WTC11 (cell line): ENCODE data around the gene CELSR3. TPM values are rescaled to one million over a fixed set of nuclear protein-coding genes. Genes with fewer than 3 reads are reported as not detected.

Source experiments
- ATF1 ChIP-seq: sonication (generic); formaldehyde crosslinking; IDR thresholded peaks from 2 replicates; pipeline ENCODE4 v1.8.1; 2023; ENCODE audit warnings: mild to moderate bottlenecking, moderate library complexity, missing genetic modification reagents
- CBFB ChIP-seq: sonication (generic); formaldehyde crosslinking; IDR thresholded peaks from 2 replicates; pipeline ENCODE4 v1.8.1; 2022; ENCODE audit warnings: mild to moderate bottlenecking, low read depth, missing genetic modification reagents
- FOXP1 ChIP-seq: sonication (generic); formaldehyde crosslinking; IDR thresholded peaks from 2 replicates; pipeline ENCODE4 v1.8.0; 2022; ENCODE audit warnings: missing genetic modification reagents, mild to moderate bottlenecking, moderate library complexity, borderline replicate concordance
- GABPB1 ChIP-seq: sonication (generic); formaldehyde crosslinking; IDR thresholded peaks from 2 replicates; pipeline ENCODE4 v1.8.1; 2023; ENCODE audit warnings: mild to moderate bottlenecking, missing genetic modification reagents
- HMGA2 ChIP-seq: fragments of 250-450 bp; sonication (Bioruptor Pico); IDR thresholded peaks from 2 replicates; pipeline ENCODE4 v1.4.0; 2021; ENCODE audit warnings: mild to moderate bottlenecking, moderate library complexity
- JUN ChIP-seq: sonication (generic); formaldehyde crosslinking; IDR thresholded peaks from 2 replicates; pipeline ENCODE4 v1.8.0; 2023; ENCODE audit warnings: mild to moderate bottlenecking, missing genetic modification reagents
- KAT7 ChIP-seq: sonication (generic); formaldehyde crosslinking; IDR thresholded peaks from 2 replicates; pipeline ENCODE4 v1.8.1; 2023; ENCODE audit warnings: missing genetic modification reagents, mild to moderate bottlenecking, borderline replicate concordance
- NR1H2 ChIP-seq: sonication (generic); formaldehyde crosslinking; IDR thresholded peaks from 2 replicates; pipeline ENCODE4 v1.9.0; 2021; ENCODE audit warnings: mild to moderate bottlenecking, moderate library complexity, missing genetic modification reagents
- NR2C2 ChIP-seq: sonication (generic); formaldehyde crosslinking; IDR thresholded peaks from 2 replicates; pipeline ENCODE4 v1.8.0; 2022; ENCODE audit warnings: mild to moderate bottlenecking, missing genetic modification reagents
- NR3C1 ChIP-seq: sonication (generic); formaldehyde crosslinking; conservative IDR thresholded peaks from 2 replicates; pipeline ENCODE4 v1.8.1; 2023; ENCODE audit warnings: low read depth, mild to moderate bottlenecking, missing genetic modification reagents
- RELA ChIP-seq: sonication (generic); formaldehyde crosslinking; IDR thresholded peaks from 2 replicates; pipeline ENCODE4 v1.8.1; 2022; ENCODE audit warnings: missing genetic modification reagents, mild to moderate bottlenecking, borderline replicate concordance
- SMAD4 ChIP-seq: sonication (generic); formaldehyde crosslinking; IDR thresholded peaks from 2 replicates; pipeline ENCODE4 v1.8.0; 2022; ENCODE audit warnings: mild to moderate bottlenecking, missing genetic modification reagents
- SOX15 ChIP-seq: fragments of 250-450 bp; sonication (Bioruptor Pico); IDR thresholded peaks from 2 replicates; pipeline ENCODE4 v1.9.0; 2021; ENCODE audit warnings: mild to moderate bottlenecking
- SP1 ChIP-seq: sonication (generic); formaldehyde crosslinking; conservative IDR thresholded peaks from 2 replicates; pipeline ENCODE4 v1.8.1; 2022; ENCODE audit warnings: missing genetic modification reagents
- TCF7 ChIP-seq: sonication (generic); formaldehyde crosslinking; IDR thresholded peaks from 2 replicates; pipeline ENCODE4 v1.8.0; 2022; ENCODE audit warnings: mild to moderate bottlenecking, low read depth, missing genetic modification reagents, moderate library complexity
- TP53 ChIP-seq: sonication (generic); formaldehyde crosslinking; IDR thresholded peaks from 2 replicates; pipeline ENCODE4 v1.8.1; 2023; ENCODE audit warnings: mild to moderate bottlenecking, missing genetic modification reagents
- ZNF219 ChIP-seq: sonication (generic); formaldehyde crosslinking; IDR thresholded peaks from 2 replicates; pipeline ENCODE4 v1.8.0; 2023; ENCODE audit warnings: missing genetic modification reagents, mild to moderate bottlenecking, borderline replicate concordance
- ZNF396 ChIP-seq: fragments of 250-450 bp; sonication (Bioruptor Pico); IDR thresholded peaks from 2 replicates; pipeline ENCODE4 v1.8.0; 2021; ENCODE audit warnings: mild to moderate bottlenecking, moderate library complexity, borderline replicate concordance
- total RNA-seq: library from RNA; stranded (reverse); gene quantifications from 3 replicates; pipeline ENCODE4 v1.2.3, GENCODE V29; 2021
- TF ChIP-seq, protein P1 (sequence below): sonication (generic); formaldehyde crosslinking; conservative IDR thresholded peaks from 2 replicates; pipeline ENCODE4 v1.8.1; 2023; ENCODE audit warnings: mild to moderate bottlenecking, low read depth, missing genetic modification reagents, moderate library complexity
- TF ChIP-seq, protein P2 (sequence below): sonication (generic); formaldehyde crosslinking; IDR thresholded peaks from 2 replicates; pipeline ENCODE4 v1.8.1; 2022; ENCODE audit warnings: mild to moderate bottlenecking, missing genetic modification reagents, moderate library complexity, borderline replicate concordance
- TF ChIP-seq, protein P3 (sequence below): sonication (generic); formaldehyde crosslinking; IDR thresholded peaks from 2 replicates; pipeline ENCODE4 v1.8.0; 2023; ENCODE audit warnings: mild to moderate bottlenecking, missing genetic modification reagents
- TF ChIP-seq, protein P4 (sequence below): sonication (generic); formaldehyde crosslinking; IDR thresholded peaks from 2 replicates; pipeline ENCODE4 v1.8.1; 2023; ENCODE audit warnings: mild to moderate bottlenecking, missing genetic modification reagents
- TF ChIP-seq, protein P5 (sequence below): sonication (generic); formaldehyde crosslinking; IDR thresholded peaks from 2 replicates; pipeline ENCODE4 v1.8.0; 2022; ENCODE audit warnings: mild to moderate bottlenecking, missing genetic modification reagents
- TF ChIP-seq, protein P6 (sequence below): sonication (generic); formaldehyde crosslinking; IDR thresholded peaks from 2 replicates; pipeline ENCODE4 v1.8.1; 2022; ENCODE audit warnings: mild to moderate bottlenecking, moderate library complexity, missing genetic modification reagents
- TF ChIP-seq, protein P7 (sequence below): sonication (generic); formaldehyde crosslinking; IDR thresholded peaks from 2 replicates; pipeline ENCODE4 v1.8.0; 2023; ENCODE audit warnings: missing genetic modification reagents
- TF ChIP-seq, protein P8 (sequence below): sonication (generic); formaldehyde crosslinking; IDR thresholded peaks from 2 replicates; pipeline ENCODE4 v1.8.0; 2022; ENCODE audit warnings: mild to moderate bottlenecking, missing genetic modification reagents
- TF ChIP-seq, protein P9 (sequence below): sonication (generic); formaldehyde crosslinking; IDR thresholded peaks from 2 replicates; pipeline ENCODE4 v1.8.1; 2022; ENCODE audit warnings: missing genetic modification reagents, borderline replicate concordance

CELSR3 gene
- total RNA-seq, 1 experiment from 2014 or later = 27.9 TPM

DNA sequence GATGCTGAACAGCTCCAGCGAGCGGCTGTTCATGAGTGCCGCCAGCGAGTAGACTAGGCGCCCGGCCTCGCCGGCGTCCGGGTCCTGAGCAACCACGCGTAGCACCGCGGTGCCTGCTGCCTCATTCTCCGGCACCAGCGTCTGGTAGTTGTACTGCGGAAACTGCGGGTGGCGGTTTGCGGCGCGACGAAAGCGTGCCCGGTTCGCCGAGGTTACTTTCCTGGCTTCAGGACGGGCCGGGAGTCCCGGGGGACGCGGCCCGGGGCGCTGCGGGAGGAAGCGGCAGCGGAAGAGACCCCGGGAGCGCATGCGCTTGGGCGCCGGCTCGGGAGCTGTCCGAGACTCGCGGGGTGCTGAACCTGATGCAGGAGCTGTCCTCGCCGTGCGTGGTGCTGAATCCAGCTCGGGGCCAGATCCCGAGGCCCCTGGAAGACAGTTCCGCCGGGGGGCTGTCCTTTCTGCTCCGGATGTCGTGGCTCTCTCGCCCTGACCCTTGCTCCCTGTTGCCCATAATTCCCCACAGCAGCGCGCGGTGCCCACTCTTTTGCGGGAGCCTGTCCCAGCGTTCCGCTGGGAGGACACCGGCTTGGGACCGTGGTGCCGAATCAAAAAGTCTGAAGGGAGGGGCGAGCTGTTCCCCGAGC, 1.1 kb downstream of the CELSR3 start (continued):
- TF ChIP-seq, protein P1, sequence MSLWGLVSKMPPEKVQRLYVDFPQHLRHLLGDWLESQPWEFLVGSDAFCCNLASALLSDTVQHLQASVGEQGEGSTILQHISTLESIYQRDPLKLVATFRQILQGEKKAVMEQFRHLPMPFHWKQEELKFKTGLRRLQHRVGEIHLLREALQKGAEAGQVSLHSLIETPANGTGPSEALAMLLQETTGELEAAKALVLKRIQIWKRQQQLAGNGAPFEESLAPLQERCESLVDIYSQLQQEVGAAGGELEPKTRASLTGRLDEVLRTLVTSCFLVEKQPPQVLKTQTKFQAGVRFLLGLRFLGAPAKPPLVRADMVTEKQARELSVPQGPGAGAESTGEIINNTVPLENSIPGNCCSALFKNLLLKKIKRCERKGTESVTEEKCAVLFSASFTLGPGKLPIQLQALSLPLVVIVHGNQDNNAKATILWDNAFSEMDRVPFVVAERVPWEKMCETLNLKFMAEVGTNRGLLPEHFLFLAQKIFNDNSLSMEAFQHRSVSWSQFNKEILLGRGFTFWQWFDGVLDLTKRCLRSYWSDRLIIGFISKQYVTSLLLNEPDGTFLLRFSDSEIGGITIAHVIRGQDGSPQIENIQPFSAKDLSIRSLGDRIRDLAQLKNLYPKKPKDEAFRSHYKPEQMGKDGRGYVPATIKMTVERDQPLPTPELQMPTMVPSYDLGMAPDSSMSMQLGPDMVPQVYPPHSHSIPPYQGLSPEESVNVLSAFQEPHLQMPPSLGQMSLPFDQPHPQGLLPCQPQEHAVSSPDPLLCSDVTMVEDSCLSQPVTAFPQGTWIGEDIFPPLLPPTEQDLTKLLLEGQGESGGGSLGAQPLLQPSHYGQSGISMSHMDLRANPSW = peak; percentile 99
- TF ChIP-seq, protein P2, sequence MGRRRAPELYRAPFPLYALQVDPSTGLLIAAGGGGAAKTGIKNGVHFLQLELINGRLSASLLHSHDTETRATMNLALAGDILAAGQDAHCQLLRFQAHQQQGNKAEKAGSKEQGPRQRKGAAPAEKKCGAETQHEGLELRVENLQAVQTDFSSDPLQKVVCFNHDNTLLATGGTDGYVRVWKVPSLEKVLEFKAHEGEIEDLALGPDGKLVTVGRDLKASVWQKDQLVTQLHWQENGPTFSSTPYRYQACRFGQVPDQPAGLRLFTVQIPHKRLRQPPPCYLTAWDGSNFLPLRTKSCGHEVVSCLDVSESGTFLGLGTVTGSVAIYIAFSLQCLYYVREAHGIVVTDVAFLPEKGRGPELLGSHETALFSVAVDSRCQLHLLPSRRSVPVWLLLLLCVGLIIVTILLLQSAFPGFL = peak; percentile 100
- TF ChIP-seq GABPB1 (CRISPR knock-in tag) (peak; percentile 97), RELA (CRISPR knock-in tag) (peak; percentile 100), SMAD4 (CRISPR knock-in tag) (peak; percentile 99), HMGA2 (CRISPR knock-in tag) (no peak; the same call in 1 of the 2 replicates), ZNF396 (CRISPR knock-in tag) (peak; percentile 97), TCF7 (CRISPR knock-in tag) (peak; percentile 99), TP53 (peak; percentile 100), KAT7 (peak; percentile 100; the same call in 1 of the 2 replicates), ZNF219 (peak; percentile 100), NR2C2 (CRISPR knock-in tag) (peak; percentile 91), ATF1 (CRISPR knock-in tag) (peak; percentile 99), SP1 (CRISPR knock-in tag) (peak; percentile 97), FOXP1 (CRISPR knock-in tag) (peak; percentile 100), JUN (CRISPR knock-in tag) (peak; percentile 100), NR1H2 (CRISPR knock-in tag) (peak; percentile 96), CBFB (CRISPR knock-in tag) (peak; percentile 100), NR3C1 (CRISPR knock-in tag) (peak; percentile 99), SOX15 (CRISPR knock-in tag) (no peak)
- TF ChIP-seq, protein P3, sequence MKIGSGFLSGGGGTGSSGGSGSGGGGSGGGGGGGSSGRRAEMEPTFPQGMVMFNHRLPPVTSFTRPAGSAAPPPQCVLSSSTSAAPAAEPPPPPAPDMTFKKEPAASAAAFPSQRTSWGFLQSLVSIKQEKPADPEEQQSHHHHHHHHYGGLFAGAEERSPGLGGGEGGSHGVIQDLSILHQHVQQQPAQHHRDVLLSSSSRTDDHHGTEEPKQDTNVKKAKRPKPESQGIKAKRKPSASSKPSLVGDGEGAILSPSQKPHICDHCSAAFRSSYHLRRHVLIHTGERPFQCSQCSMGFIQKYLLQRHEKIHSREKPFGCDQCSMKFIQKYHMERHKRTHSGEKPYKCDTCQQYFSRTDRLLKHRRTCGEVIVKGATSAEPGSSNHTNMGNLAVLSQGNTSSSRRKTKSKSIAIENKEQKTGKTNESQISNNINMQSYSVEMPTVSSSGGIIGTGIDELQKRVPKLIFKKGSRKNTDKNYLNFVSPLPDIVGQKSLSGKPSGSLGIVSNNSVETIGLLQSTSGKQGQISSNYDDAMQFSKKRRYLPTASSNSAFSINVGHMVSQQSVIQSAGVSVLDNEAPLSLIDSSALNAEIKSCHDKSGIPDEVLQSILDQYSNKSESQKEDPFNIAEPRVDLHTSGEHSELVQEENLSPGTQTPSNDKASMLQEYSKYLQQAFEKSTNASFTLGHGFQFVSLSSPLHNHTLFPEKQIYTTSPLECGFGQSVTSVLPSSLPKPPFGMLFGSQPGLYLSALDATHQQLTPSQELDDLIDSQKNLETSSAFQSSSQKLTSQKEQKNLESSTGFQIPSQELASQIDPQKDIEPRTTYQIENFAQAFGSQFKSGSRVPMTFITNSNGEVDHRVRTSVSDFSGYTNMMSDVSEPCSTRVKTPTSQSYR (CRISPR knock-in tag) = peak; percentile 100
- TF ChIP-seq, protein P4, sequence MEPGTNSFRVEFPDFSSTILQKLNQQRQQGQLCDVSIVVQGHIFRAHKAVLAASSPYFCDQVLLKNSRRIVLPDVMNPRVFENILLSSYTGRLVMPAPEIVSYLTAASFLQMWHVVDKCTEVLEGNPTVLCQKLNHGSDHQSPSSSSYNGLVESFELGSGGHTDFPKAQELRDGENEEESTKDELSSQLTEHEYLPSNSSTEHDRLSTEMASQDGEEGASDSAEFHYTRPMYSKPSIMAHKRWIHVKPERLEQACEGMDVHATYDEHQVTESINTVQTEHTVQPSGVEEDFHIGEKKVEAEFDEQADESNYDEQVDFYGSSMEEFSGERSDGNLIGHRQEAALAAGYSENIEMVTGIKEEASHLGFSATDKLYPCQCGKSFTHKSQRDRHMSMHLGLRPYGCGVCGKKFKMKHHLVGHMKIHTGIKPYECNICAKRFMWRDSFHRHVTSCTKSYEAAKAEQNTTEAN (CRISPR knock-in tag) = peak; percentile 100
- TF ChIP-seq, protein P5, sequence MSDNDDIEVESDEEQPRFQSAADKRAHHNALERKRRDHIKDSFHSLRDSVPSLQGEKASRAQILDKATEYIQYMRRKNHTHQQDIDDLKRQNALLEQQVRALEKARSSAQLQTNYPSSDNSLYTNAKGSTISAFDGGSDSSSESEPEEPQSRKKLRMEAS (CRISPR knock-in tag) = peak; percentile 99
- TF ChIP-seq, protein P6, sequence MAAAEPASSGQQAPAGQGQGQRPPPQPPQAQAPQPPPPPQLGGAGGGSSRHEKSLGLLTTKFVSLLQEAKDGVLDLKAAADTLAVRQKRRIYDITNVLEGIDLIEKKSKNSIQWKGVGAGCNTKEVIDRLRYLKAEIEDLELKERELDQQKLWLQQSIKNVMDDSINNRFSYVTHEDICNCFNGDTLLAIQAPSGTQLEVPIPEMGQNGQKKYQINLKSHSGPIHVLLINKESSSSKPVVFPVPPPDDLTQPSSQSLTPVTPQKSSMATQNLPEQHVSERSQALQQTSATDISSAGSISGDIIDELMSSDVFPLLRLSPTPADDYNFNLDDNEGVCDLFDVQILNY (CRISPR knock-in tag) = peak; percentile 99
- TF ChIP-seq, protein P7, sequence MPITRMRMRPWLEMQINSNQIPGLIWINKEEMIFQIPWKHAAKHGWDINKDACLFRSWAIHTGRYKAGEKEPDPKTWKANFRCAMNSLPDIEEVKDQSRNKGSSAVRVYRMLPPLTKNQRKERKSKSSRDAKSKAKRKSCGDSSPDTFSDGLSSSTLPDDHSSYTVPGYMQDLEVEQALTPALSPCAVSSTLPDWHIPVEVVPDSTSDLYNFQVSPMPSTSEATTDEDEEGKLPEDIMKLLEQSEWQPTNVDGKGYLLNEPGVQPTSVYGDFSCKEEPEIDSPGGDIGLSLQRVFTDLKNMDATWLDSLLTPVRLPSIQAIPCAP (CRISPR knock-in tag) = peak; percentile 100
- TF ChIP-seq, protein P8, sequence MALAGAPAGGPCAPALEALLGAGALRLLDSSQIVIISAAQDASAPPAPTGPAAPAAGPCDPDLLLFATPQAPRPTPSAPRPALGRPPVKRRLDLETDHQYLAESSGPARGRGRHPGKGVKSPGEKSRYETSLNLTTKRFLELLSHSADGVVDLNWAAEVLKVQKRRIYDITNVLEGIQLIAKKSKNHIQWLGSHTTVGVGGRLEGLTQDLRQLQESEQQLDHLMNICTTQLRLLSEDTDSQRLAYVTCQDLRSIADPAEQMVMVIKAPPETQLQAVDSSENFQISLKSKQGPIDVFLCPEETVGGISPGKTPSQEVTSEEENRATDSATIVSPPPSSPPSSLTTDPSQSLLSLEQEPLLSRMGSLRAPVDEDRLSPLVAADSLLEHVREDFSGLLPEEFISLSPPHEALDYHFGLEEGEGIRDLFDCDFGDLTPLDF (CRISPR knock-in tag) = peak; percentile 99
- TF ChIP-seq, protein P9, sequence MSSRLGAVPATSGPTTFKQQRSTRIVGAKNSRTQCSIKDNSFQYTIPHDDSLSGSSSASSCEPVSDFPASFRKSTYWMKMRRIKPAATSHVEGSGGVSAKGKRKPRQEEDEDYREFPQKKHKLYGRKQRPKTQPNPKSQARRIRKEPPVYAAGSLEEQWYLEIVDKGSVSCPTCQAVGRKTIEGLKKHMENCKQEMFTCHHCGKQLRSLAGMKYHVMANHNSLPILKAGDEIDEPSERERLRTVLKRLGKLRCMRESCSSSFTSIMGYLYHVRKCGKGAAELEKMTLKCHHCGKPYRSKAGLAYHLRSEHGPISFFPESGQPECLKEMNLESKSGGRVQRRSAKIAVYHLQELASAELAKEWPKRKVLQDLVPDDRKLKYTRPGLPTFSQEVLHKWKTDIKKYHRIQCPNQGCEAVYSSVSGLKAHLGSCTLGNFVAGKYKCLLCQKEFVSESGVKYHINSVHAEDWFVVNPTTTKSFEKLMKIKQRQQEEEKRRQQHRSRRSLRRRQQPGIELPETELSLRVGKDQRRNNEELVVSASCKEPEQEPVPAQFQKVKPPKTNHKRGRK (CRISPR knock-in tag) = peak; percentile 98
